H54 (cell line): ENCODE data around the gene ANXA3.
A peak's percentile ranks its signal among the peaks of the same experiment; 100 is the strongest.
"Not testable (repeated sequence)": the region's sequence is repeated elsewhere in the genome, so short reads cannot be mapped to it uniquely, and the experiment has no call there.

Source experiments
- DNase-seq: peaks from one replicate; pipeline ENCODE4 v3.0.0; 2011; ENCODE audit warnings: low spot score, mixed read lengths; ENCODE audit not compliant: insufficient read length
- FAIRE-seq: peaks from 3 replicates; lab custom pipeline; 2011; peaks lifted over from hg19 to GRCh38; lab: Jason Lieb, UNC
- POLR2A ChIP-seq: IDR thresholded peaks from 2 replicates; pipeline ENCODE4 v1.6.1; 2011; ENCODE audit warnings: low read depth, mild to moderate bottlenecking, low read length

ANXA3 gene

GRCh38 chr4:78527555-78527954 lies 24.0 kb upstream of the ANXA3 start:
- TF ChIP-seq POLR2A, result no peak
- FAIRE-seq, result no peak
- no peak for DNase-seq

GRCh38 chr4:78528327-78528726 lies 23.2 kb upstream of the ANXA3 start:
- DNase-seq (no peak), FAIRE-seq (peak; percentile 57)
- TF ChIP-seq POLR2A, result no peak

GRCh38 chr4:78529569-78530209 lies 21.9 kb upstream of the ANXA3 start:
- no peak for DNase-seq
- no peak for TF ChIP-seq POLR2A
- FAIRE-seq, result no peak

- DNase-seq, result no peak
- TF ChIP-seq POLR2A, result no peak
- FAIRE-seq, result no peak
These were observed 19.5 kb upstream of the ANXA3 start for GRCh38 chr4:78532046-78532445.

GRCh38 chr4:78533854-78534253 lies 17.7 kb upstream of the ANXA3 start:
- FAIRE-seq, result no peak
- no peak for DNase-seq
- no peak for TF ChIP-seq POLR2A

- peak; percentile 62 for FAIRE-seq
- DNase-seq, result no peak
- no peak for TF ChIP-seq POLR2A
These were observed 17.1 kb upstream of the ANXA3 start for GRCh38 chr4:78534286-78534955.

GRCh38 chr4:78542373-78542772 lies 9.2 kb upstream of the ANXA3 start:
- FAIRE-seq (no peak), DNase-seq (no peak)
- TF ChIP-seq POLR2A, result no peak

GRCh38 chr4:78543424-78544125 lies 8.0 kb upstream of the ANXA3 start:
- no peak for DNase-seq
- no peak for TF ChIP-seq POLR2A
- FAIRE-seq, result no peak

GRCh38 chr4:78544678-78545077 lies 6.9 kb upstream of the ANXA3 start:
- DNase-seq, result no peak
- no peak for TF ChIP-seq POLR2A
- no peak for FAIRE-seq

- no peak for TF ChIP-seq POLR2A
- FAIRE-seq (no peak), DNase-seq (no peak)
These were observed 6.0 kb upstream of the ANXA3 start for GRCh38 chr4:78545275-78546246.

GRCh38 chr4:78547899-78548298 lies 3.7 kb upstream of the ANXA3 start:
- not testable (repeated sequence) for FAIRE-seq, DNase-seq

GRCh38 chr4:78548889-78549288 lies 2.7 kb upstream of the ANXA3 start:
- not testable (repeated sequence) for FAIRE-seq

GRCh38 chr4:78552389-78553042 lies 946 bp downstream of the ANXA3 start:
- FAIRE-seq, result no peak
- TF ChIP-seq POLR2A, result no peak
- peak; percentile 49 for DNase-seq

More at GRCh38 chr4:78548889-78549288, 2.7 kb upstream of the ANXA3 start:
- DNase-seq, result not testable (repeated sequence)

- DNase-seq, result no peak
- no peak for TF ChIP-seq POLR2A
- FAIRE-seq, result no peak
These were observed 1.4 kb downstream of the ANXA3 start for GRCh38 chr4:78553043-78553396.
